OCI-LY3 (cell line): ENCODE measurements around the gene BABAM2.

Source experiments
- H2AFZ ChIP-seq: fragments of 200-600, 300-600 bp; shearing (Covaris generic); 2 replicates; pipeline ENCODE4 v1.6.0; 2014; ENCODE audit warnings: antibody characterized with exemption, low read depth, low read length
- H3K27ac ChIP-seq: fragments of 200-600, 300-600 bp; sonication (generic); 2 replicates; pipeline ENCODE4 v1.5.1; 2014; ENCODE audit warnings: mild to moderate bottlenecking, low read length, moderate library complexity, mixed read lengths
- H3K27me3 ChIP-seq: fragments of 200-600, 300-600 bp; sonication (generic); 2 replicates; pipeline ENCODE4 v1.6.1; 2014; ENCODE audit warnings: low read depth, low read length, mixed read lengths
- H3K36me3 ChIP-seq: fragments of 200-600, 300-600 bp; sonication (generic); replicated peaks from 2 replicates; pipeline ENCODE3; 2014; ENCODE audit warnings: low read depth, low read length, mixed read lengths
- H3K4me1 ChIP-seq: fragments of 300-600, 200-600 bp; sonication (generic); 2 replicates; pipeline ENCODE4 v1.6.1; 2014; ENCODE audit warnings: low read length, mixed read lengths
- H3K4me2 ChIP-seq: fragments of 200-600, 300-600 bp; sonication (generic); 2 replicates; pipeline ENCODE4 v1.6.1; 2014; ENCODE audit warnings: low read length, mixed read lengths
- H3K4me3 ChIP-seq: fragments of 300-600, 200-600 bp; sonication (generic); 2 replicates; pipeline ENCODE4 v1.5.1; 2014; ENCODE audit warnings: antibody characterized with exemption, mild to moderate bottlenecking, low read length, moderate library complexity
- H3K79me2 ChIP-seq: fragments of 300-600, 200-600 bp; shearing (Covaris generic); 2 replicates; pipeline ENCODE4 v1.6.1; 2014; ENCODE audit warnings: mild to moderate bottlenecking, low read length, mixed read lengths
- H3K9ac ChIP-seq: fragments of 300-600, 200-600 bp; shearing (Covaris generic); 2 replicates; pipeline ENCODE4 v1.6.0; 2014; ENCODE audit warnings: mild to moderate bottlenecking, low read length, moderate library complexity
- H3K9me3 ChIP-seq: fragments of 200-600, 300-600 bp; shearing (Covaris generic); 2 replicates; pipeline ENCODE4 v1.6.1; 2014; ENCODE audit warnings: low read length, mixed read lengths; ENCODE audit not compliant: insufficient read depth
- H4K20me1 ChIP-seq: fragments of 200-600, 300-600 bp; sonication (generic); 2 replicates; pipeline ENCODE4 v1.6.1; 2016; ENCODE audit warnings: low read length, mixed read lengths; ENCODE audit not compliant: insufficient read depth
- EZH2phosphoT487 ChIP-seq: fragments of 200-600 bp; shearing (Covaris generic); IDR thresholded peaks from 2 replicates; pipeline ENCODE4 v1.6.1; 2018; ENCODE audit warnings: antibody characterized with exemption, mixed run types, low read depth
- TF ChIP-seq, protein P1 (sequence below): fragments of 200-600, 300-600 bp; sonication (generic); IDR thresholded peaks from 2 replicates; pipeline ENCODE4 v1.5.1; 2014; ENCODE audit warnings: antibody characterized with exemption, low read length, low read depth

Gene BABAM2

DNA sequence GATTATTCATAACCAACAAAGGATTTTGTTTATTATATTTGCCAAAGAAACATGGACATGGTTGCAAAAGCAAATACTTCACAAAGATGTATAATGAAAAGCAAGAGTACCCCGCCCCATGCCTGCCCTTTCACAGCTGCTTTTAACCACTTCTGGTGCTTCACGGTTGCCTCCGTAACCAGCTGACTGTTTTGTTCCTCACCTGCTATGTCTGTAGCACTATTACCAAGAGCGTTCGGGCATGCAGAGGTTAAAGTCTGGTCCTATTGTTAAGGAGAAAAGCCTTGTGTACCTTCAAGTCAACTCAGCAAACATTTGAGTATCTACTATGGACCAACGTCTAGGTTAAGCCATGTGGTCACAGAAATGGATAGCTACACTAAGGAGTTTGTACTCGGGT, 386.9 kb downstream of the BABAM2 start:
- no peaks in the 10 kb centered on the region for H3K9me3 ChIP-seq
- H3K4me3 ChIP-seq: no peak overlapping the region
- no peaks in the 10 kb centered on the region for H3K27me3 ChIP-seq
- no peak overlapping the region for H3K27ac ChIP-seq
- peaks cover 11% of the 10 kb centered on the region for H3K4me1 ChIP-seq
- no peak overlapping the region for H3K4me2 ChIP-seq
- H3K9ac ChIP-seq: no peak overlapping the region
- no peaks in the 10 kb centered on the region for H4K20me1 ChIP-seq
- TF ChIP-seq EZH2phosphoT487: no peak
- TF ChIP-seq, protein P1, sequence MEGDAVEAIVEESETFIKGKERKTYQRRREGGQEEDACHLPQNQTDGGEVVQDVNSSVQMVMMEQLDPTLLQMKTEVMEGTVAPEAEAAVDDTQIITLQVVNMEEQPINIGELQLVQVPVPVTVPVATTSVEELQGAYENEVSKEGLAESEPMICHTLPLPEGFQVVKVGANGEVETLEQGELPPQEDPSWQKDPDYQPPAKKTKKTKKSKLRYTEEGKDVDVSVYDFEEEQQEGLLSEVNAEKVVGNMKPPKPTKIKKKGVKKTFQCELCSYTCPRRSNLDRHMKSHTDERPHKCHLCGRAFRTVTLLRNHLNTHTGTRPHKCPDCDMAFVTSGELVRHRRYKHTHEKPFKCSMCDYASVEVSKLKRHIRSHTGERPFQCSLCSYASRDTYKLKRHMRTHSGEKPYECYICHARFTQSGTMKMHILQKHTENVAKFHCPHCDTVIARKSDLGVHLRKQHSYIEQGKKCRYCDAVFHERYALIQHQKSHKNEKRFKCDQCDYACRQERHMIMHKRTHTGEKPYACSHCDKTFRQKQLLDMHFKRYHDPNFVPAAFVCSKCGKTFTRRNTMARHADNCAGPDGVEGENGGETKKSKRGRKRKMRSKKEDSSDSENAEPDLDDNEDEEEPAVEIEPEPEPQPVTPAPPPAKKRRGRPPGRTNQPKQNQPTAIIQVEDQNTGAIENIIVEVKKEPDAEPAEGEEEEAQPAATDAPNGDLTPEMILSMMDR: no peak
- H3K79me2 ChIP-seq: no peaks in the 10 kb centered on the region
- no peak overlapping the region for H2AFZ ChIP-seq
- no peaks in the 10 kb centered on the region for H3K36me3 ChIP-seq

DNA sequence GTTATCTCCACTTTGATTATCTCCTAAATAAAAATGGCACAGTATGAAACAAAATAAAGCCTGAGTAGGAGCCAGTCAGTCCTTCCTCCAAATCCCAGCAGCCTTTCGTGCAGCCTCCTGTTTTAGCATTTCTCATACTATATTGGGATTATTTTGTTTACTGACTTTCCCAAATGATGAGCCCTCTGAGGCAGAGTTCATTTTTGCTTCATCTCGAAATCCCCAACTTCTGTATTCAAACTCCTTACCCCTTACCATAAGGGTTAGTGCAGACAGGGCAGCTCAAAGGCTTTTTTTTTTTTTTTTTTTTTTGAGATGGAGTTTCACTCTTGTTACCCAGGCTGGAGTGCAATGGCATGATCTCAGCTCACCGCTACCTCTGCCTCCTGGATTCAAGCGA, 388.8 kb downstream of the BABAM2 start:
- H3K4me2 ChIP-seq: no peak overlapping the region
- H2AFZ ChIP-seq: no peak overlapping the region
- no peaks in the 10 kb centered on the region for H3K9me3 ChIP-seq
- TF ChIP-seq, protein P1: no peak
- no peak for TF ChIP-seq EZH2phosphoT487
- H3K36me3 ChIP-seq: no peaks in the 10 kb centered on the region
- H3K4me1 ChIP-seq: peaks cover 11% of the 10 kb centered on the region
- no peaks in the 10 kb centered on the region for H3K27me3 ChIP-seq
- H4K20me1 ChIP-seq: no peaks in the 10 kb centered on the region
- no peak overlapping the region for H3K9ac ChIP-seq
- no peaks in the 10 kb centered on the region for H3K79me2 ChIP-seq
- no peak overlapping the region for H3K27ac ChIP-seq
- no peak overlapping the region for H3K4me3 ChIP-seq

DNA sequence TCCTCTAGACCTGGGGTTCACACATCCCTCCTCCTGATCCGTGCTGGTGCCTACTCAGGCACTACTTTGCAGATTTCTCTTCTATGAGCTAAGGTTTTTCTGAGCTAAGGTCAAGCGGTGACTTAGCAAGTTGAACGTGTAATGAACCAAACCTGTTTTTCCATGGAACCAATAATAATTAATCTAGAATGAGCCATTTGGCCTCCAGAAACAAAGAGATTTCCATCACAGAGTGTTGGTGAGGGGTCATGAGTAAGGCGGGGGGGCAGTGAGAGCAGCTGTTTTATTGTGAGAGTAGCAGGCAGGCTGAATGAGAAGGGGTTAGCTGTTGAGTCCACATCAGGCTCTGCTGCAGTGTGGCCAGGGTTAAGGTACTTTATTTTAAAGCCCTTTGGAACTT, 390.1 kb downstream of the BABAM2 start:
- no peaks in the 10 kb centered on the region for H4K20me1 ChIP-seq
- H2AFZ ChIP-seq: no peak overlapping the region
- no peak for TF ChIP-seq EZH2phosphoT487
- TF ChIP-seq, protein P1: no peak
- no peak overlapping the region for H3K4me2 ChIP-seq
- H3K27me3 ChIP-seq: no peaks in the 10 kb centered on the region
- no peaks in the 10 kb centered on the region for H3K36me3 ChIP-seq
- no peaks in the 10 kb centered on the region for H3K79me2 ChIP-seq
- H3K4me3 ChIP-seq: no peak overlapping the region
- H3K4me1 ChIP-seq: peaks cover 10% of the 10 kb centered on the region
- no peak overlapping the region for H3K9ac ChIP-seq
- no peaks in the 10 kb centered on the region for H3K9me3 ChIP-seq
- H3K27ac ChIP-seq: no peak overlapping the region

DNA sequence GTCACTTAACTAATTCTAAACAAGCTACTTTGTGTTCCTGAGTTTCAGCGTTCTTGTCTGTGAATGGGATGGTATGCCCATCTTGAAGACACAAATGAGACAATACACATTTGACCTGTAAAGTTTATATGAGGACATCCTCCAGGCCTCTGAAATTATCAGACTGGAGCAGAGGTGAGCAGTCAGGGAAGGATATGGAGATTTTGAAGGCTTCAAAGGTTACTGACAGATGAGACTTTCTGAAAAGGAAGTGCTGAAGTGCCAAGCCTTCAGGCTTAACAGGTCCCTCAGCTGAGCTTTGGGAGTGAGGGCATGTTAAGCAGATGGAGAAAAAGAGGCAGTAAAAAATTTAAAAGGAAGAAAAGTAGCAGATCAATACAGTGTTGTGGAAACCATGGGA, 391.2 kb downstream of the BABAM2 start:
- Histone ChIP-seq H3K9me3 (no peaks in the 10 kb centered on the region), H3K36me3 (no peaks in the 10 kb centered on the region), H3K27me3 (no peaks in the 10 kb centered on the region), H3K79me2 (no peaks in the 10 kb centered on the region), H4K20me1 (no peaks in the 10 kb centered on the region), H3K9ac (no peak overlapping the region), H2AFZ (no peak overlapping the region), H3K4me2 (no peak overlapping the region), H3K4me3 (no peak overlapping the region), H3K4me1 (no peaks in the 10 kb centered on the region), H3K27ac (no peak overlapping the region)
- no peak for TF ChIP-seq EZH2phosphoT487
- TF ChIP-seq, protein P1: no peak
